LNCaP clone FGC (cell line): ENCODE data around the gene INMT.

Experiments
- DNase-seq: peaks from one replicate; pipeline ENCODE4 v3.0.0-alpha.2; 2011; ENCODE audit warnings: low read depth
- H3K4me3 ChIP-seq: 2 replicates; pipeline ENCODE4 v1.5.1; 2011; ENCODE audit warnings: mild to moderate bottlenecking, low read depth, low read length, control low read depth
- CTCF ChIP-seq: IDR thresholded peaks from 2 replicates; pipeline ENCODE4 v1.5.1; 2012; ENCODE audit warnings: mild to moderate bottlenecking; ENCODE audit not compliant: control insufficient read depth, insufficient read depth; ENCODE audit errors: extremely low read depth

Gene INMT

GRCh38 chr7:30727061-30727945 lies 24.6 kb upstream of the INMT start:
- TF ChIP-seq CTCF, result no peak
- no peak for DNase-seq
- H3K4me3 ChIP-seq, result no peak overlapping the region

- no peak overlapping the region for H3K4me3 ChIP-seq
- TF ChIP-seq CTCF, result no peak
- DNase-seq, result no peak
Measured at GRCh38 chr7:30728591-30729100, 23.3 kb upstream of the INMT start.

GRCh38 chr7:30729642-30730041 lies 22.3 kb upstream of the INMT start:
- H3K4me3 ChIP-seq, result no peak overlapping the region
- no peak for TF ChIP-seq CTCF
- DNase-seq, result no peak

GRCh38 chr7:30730097-30730496 lies 21.8 kb upstream of the INMT start:
- DNase-seq, result no peak
- no peak for TF ChIP-seq CTCF
- H3K4me3 ChIP-seq, result no peak overlapping the region

GRCh38 chr7:30730996-30731395 lies 20.9 kb upstream of the INMT start:
- DNase-seq, result no peak
- no peak overlapping the region for H3K4me3 ChIP-seq
- no peak for TF ChIP-seq CTCF

GRCh38 chr7:30731581-30731980 lies 20.4 kb upstream of the INMT start:
- no peak for DNase-seq
- no peak overlapping the region for H3K4me3 ChIP-seq
- TF ChIP-seq CTCF, result no peak
